ENCODE measurements around the gene PTPRK.

PTPRK gene

GRCh38 chr6:127941228-127941627, 579.2 kb downstream of the PTPRK start:
- H3K4me3 ChIP-seq = no peak overlapping the region
- TF ChIP-seq, protein P1, sequence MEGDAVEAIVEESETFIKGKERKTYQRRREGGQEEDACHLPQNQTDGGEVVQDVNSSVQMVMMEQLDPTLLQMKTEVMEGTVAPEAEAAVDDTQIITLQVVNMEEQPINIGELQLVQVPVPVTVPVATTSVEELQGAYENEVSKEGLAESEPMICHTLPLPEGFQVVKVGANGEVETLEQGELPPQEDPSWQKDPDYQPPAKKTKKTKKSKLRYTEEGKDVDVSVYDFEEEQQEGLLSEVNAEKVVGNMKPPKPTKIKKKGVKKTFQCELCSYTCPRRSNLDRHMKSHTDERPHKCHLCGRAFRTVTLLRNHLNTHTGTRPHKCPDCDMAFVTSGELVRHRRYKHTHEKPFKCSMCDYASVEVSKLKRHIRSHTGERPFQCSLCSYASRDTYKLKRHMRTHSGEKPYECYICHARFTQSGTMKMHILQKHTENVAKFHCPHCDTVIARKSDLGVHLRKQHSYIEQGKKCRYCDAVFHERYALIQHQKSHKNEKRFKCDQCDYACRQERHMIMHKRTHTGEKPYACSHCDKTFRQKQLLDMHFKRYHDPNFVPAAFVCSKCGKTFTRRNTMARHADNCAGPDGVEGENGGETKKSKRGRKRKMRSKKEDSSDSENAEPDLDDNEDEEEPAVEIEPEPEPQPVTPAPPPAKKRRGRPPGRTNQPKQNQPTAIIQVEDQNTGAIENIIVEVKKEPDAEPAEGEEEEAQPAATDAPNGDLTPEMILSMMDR (IDR thresholded peaks at IDR 0.05) = no peak

DNA sequence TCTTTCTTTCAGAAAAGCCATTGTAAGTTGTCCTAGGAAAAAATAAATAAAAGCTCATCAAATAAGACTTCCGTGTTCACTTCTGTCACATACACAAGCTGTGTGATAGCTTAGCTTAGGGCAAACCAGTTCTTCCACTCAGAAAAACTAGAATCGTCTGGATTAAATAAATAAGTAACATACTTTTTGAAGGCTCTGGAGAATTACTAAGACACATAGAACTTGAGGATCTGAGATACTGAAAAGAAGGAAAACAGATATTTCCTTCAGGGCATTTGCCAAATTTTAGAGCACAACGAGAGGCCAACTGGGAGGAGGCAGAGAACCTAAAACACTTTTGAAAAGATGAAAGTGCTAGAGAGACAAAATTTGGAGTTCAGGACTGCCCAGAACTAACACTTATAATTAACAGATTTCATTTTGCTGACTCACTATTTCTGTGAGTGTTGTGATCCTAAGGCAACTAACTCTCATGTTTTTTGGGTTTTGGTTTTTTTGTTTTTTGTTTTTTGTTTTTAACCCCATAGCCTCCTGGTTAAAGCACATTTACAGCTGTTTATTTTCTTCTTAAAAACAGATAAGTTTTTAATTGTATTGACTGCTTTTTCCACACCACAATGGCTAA, 580.8 kb downstream of the PTPRK start:
- no peak overlapping the region for H3K27ac ChIP-seq
- H3K4me3 ChIP-seq = no peak overlapping the region
- DNase-seq (ENCODE audit: low spot score) = no peak
- TF ChIP-seq, protein P1 (IDR thresholded peaks at IDR 0.05) = no peak

More at GRCh38 chr6:127941228-127941627, 579.2 kb downstream of the PTPRK start:
- DNase-seq (ENCODE audit: low spot score) = no peak
- no peak overlapping the region for H3K27ac ChIP-seq

DNA sequence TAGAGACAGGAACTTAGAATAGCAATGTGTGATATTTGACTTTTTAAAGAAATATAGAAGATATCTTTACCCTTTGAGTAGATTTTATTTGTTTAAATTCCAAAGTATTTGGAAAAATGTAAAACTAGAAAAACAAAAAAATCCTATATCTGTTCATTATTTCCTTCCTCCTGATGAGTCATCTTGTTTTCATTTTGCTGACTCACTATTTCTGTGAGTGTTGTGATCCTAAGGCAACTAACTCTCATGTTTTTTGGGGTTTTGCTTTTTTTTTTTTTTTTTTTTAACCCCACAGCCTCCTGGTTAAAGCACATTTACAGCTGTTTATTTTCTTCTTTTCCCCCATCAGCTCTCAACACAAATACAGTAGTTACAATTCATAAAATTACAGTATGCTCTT, 581.7 kb downstream of the PTPRK start:
- no peak overlapping the region for H3K4me3 ChIP-seq
- no peak for DNase-seq (ENCODE audit: low spot score)
- H3K27ac ChIP-seq = no peak overlapping the region
- TF ChIP-seq, protein P1 (IDR thresholded peaks at IDR 0.05) = no peak

DNA sequence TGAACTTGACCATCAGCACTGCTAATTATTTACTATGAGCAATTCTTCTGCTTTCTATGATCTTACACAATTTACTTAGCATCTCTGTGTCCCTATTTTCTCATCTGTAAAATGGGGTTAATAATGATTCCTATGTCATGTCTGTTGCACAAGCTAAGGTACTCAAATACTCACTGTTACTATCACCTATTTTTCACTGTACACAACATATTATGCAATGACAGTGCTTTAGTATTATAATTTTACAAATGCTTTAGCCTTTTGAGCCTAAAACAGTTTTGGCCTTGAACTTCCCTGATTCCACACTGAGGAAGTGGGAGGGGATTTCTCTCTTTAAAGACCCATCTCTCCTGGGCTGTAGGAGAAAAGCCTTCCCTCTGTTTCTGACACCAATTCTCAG, 582.7 kb downstream of the PTPRK start:
- Histone ChIP-seq H3K4me3 (no peak overlapping the region), H3K27ac (no peak overlapping the region)
- no peak for DNase-seq (ENCODE audit: low spot score)
- TF ChIP-seq, protein P1 (IDR thresholded peaks at IDR 0.05) = no peak

- no peak for DNase-seq (ENCODE audit: low spot score)
- H3K27ac ChIP-seq = no peak overlapping the region
- TF ChIP-seq, protein P1 (IDR thresholded peaks at IDR 0.05) = no peak
- H3K4me3 ChIP-seq = no peak overlapping the region
These were observed 583.3 kb downstream of the PTPRK start for GRCh38 chr6:127937102-127937501.

GRCh38 chr6:127934956-127935355, 585.4 kb downstream of the PTPRK start:
- H3K27ac ChIP-seq = no peak overlapping the region
- TF ChIP-seq, protein P1 (IDR thresholded peaks at IDR 0.05) = no peak

More at GRCh38 chr6:127934956-127935355, 585.4 kb downstream of the PTPRK start:
- H3K4me3 ChIP-seq = no peak overlapping the region
- no peak for DNase-seq (ENCODE audit: low spot score)

Measured in coronary artery (tissue), 2 donors.